Measurements from ENCODE around the gene SCN2A. TPM values are rescaled to one million over a fixed set of nuclear protein-coding genes. Genes with fewer than 3 reads are reported as not detected.
A peak's percentile ranks its signal among the peaks of the same experiment; 100 is the strongest.
"Not testable (repeated sequence)": the region's sequence is repeated elsewhere in the genome, so short reads cannot be mapped to it uniquely, and the experiment has no call there.

The SCN2A gene
- total RNA-seq, 1 donor from 2014 or later: 0.04 TPM

GRCh38 chr2:165328272-165328671 is 89.1 kb downstream of the SCN2A start:
- no peak for DNase-seq (ENCODE audit: low read depth)
- H3K4me3 ChIP-seq (ENCODE audit: low read depth, low read length): no peak overlapping the region
- H3K36me3 ChIP-seq (ENCODE audit: control insufficient read depth, insufficient read depth, low read length): no peaks in the 10 kb centered on the region
- H3K27me3 ChIP-seq (ENCODE audit: control insufficient read depth, insufficient read depth, low read length): no peaks in the 10 kb centered on the region
- no peak for TF ChIP-seq CTCF (IDR thresholded peaks at IDR 0.05; ENCODE audit: insufficient read depth, low read length, poor library complexity, severe bottlenecking)

- not testable (repeated sequence) for H3K4me3 ChIP-seq (ENCODE audit: low read depth, low read length); DNase-seq (ENCODE audit: low read depth); H3K36me3 ChIP-seq (ENCODE audit: control insufficient read depth, insufficient read depth, low read length); H3K27me3 ChIP-seq (ENCODE audit: control insufficient read depth, insufficient read depth, low read length)
Measured at GRCh38 chr2:165344276-165344675, 105.1 kb downstream of the SCN2A start.

- Histone ChIP-seq H3K36me3 (ENCODE audit: control insufficient read depth, insufficient read depth, low read length) (no peaks in the 10 kb centered on the region), H3K4me3 (ENCODE audit: low read depth, low read length) (no peak overlapping the region), H3K27me3 (ENCODE audit: control insufficient read depth, insufficient read depth, low read length) (no peaks in the 10 kb centered on the region)
- TF ChIP-seq CTCF (IDR thresholded peaks at IDR 0.05; ENCODE audit: insufficient read depth, low read length, poor library complexity, severe bottlenecking): no peak
- DNase-seq (ENCODE audit: low read depth): no peak
Measured at GRCh38 chr2:165348441-165348840, 109.2 kb downstream of the SCN2A start.

- no peaks in the 10 kb centered on the region for H3K27me3 ChIP-seq (ENCODE audit: control insufficient read depth, insufficient read depth, low read length)
- TF ChIP-seq CTCF (IDR thresholded peaks at IDR 0.05; ENCODE audit: insufficient read depth, low read length, poor library complexity, severe bottlenecking): no peak
- no peak overlapping the region for H3K4me3 ChIP-seq (ENCODE audit: low read depth, low read length)
- H3K36me3 ChIP-seq (ENCODE audit: control insufficient read depth, insufficient read depth, low read length): no peaks in the 10 kb centered on the region
- DNase-seq (ENCODE audit: low read depth): no peak
Measured at GRCh38 chr2:165349181-165349580, 110.0 kb downstream of the SCN2A start.

- no peaks in the 10 kb centered on the region for H3K36me3 ChIP-seq (ENCODE audit: control insufficient read depth, insufficient read depth, low read length)
- TF ChIP-seq CTCF (IDR thresholded peaks at IDR 0.05; ENCODE audit: insufficient read depth, low read length, poor library complexity, severe bottlenecking): no peak
- H3K27me3 ChIP-seq (ENCODE audit: control insufficient read depth, insufficient read depth, low read length): no peaks in the 10 kb centered on the region
- no peak overlapping the region for H3K4me3 ChIP-seq (ENCODE audit: low read depth, low read length)
- peak; percentile 70 for DNase-seq (ENCODE audit: low read depth)
Measured at GRCh38 chr2:165357758-165358157, 118.5 kb downstream of the SCN2A start.

GRCh38 chr2:165361514-165361913 is 122.3 kb downstream of the SCN2A start:
- H3K36me3 ChIP-seq (ENCODE audit: control insufficient read depth, insufficient read depth, low read length): no peaks in the 10 kb centered on the region
- no peak overlapping the region for H3K4me3 ChIP-seq (ENCODE audit: low read depth, low read length)
- H3K27me3 ChIP-seq (ENCODE audit: control insufficient read depth, insufficient read depth, low read length): no peaks in the 10 kb centered on the region
- TF ChIP-seq CTCF (IDR thresholded peaks at IDR 0.05; ENCODE audit: insufficient read depth, low read length, poor library complexity, severe bottlenecking): no peak
- no peak for DNase-seq (ENCODE audit: low read depth)
